HG03095 (cell line): ENCODE data around the gene OR52E4.

Experiments used
- ATAC-seq: cut with Tn5 transposase; IDR thresholded peaks from one replicate; pipeline ENCODE4 v1.9.1; 2021; ENCODE audit warnings: moderate library complexity; ENCODE audit not compliant: unreplicated experiment

Gene OR52E4

GRCh38 chr11:5928811-5929210 is 48.4 kb downstream of the OR52E4 start:
- no peak for ATAC-seq

- no peak for ATAC-seq
These were observed 49.3 kb downstream of the OR52E4 start for GRCh38 chr11:5929571-5930368.

DNA sequence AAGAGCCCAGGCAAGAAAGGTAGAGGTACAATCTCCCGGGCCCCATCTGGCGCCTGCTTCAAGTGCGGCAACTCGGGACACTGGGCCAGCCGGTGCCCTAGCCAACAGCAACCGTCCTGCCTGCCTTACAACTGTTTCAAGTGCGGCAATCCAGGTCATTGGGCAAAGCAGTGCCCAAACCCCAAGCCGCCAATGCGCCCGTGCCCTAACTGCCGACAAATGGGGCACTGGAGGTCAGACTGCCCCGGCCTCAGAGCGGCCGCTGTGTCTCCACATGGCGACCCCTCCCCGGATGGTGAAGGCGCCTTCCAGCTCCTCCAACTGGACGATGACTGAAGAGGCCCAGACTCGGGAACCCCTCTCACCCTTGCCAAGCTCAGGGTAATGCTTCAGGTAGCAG is 50.2 kb downstream of the OR52E4 start:
- no peak for ATAC-seq

DNA sequence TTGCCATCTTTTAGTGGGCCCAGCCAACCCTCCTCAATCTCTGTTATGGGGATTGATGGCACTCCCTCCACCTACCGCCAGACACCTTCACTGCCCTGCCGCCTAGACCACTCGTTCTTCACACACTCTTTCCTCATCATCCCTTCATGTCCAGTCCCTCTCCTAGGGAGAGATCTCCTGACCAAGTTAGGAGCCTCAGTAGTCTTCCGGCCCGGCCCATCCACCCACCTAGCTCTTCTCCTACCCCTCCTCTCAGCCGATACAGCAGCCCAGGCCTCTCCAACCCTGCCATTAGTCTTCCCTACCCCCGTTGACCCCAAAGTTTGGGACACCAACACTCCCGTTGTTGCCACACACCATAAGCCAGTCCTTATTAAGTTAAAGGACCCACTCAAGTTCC is 50.6 kb downstream of the OR52E4 start:
- ATAC-seq, result no peak

DNA sequence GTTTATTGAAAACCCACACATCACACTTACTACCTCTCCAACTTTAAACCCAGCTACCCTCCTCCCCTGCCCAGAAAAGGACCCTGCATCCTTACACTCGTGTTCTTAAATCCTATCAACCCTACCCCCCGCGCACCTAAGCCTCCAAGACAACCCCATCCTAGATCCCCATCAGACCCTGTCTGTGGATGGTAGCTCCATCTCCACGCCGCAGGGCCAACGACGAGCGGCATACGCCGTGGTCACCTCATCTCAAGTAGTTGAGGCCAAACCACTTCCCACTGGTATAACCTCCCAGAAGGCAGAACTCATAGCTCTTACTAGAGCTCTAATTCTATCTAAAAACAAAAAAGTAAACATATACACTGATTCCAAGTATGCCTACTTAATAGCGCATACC is 52.2 kb downstream of the OR52E4 start:
- ATAC-seq, result no peak

- ATAC-seq, result no peak
These were observed 52.7 kb downstream of the OR52E4 start for GRCh38 chr11:5933116-5933515.
